Testis (tissue), 2 donors: Measurements from ENCODE around the gene INO80C.

Source experiments
- CTCF ChIP-seq, 3 experiments: fragments of 450-650 bp in 2 of 3; fragments of 200-600 bp in 1 of 3; sonication (generic) in 1 of 3; IDR thresholded peaks; one replicate each; pipeline ENCODE4 v1.5.1; 2016 to 2019; ENCODE audit warnings: antibody characterized with exemption in 3 of 3, mild to moderate bottlenecking in 2 of 3, moderate library complexity in 1 of 3
- POLR2A ChIP-seq: fragments of 450-650 bp; IDR thresholded peaks from one replicate; pipeline ENCODE4 v1.6.1; 2017; ENCODE audit warnings: antibody characterized with exemption, mild to moderate bottlenecking, moderate library complexity

GRCh38 chr18:35454803-35455202, 43.0 kb downstream of the INO80C start:
- TF ChIP-seq CTCF (IDR thresholded peaks at IDR 0.05) (no peak), POLR2A (no peak)
